HG02870 (cell line): ENCODE data around the gene PLCD4.

Experiments
- ATAC-seq: cut with Tn5 transposase; IDR thresholded peaks from one replicate; pipeline ENCODE4 v1.9.1; 2021; ENCODE audit warnings: mild to moderate bottlenecking, moderate library complexity; ENCODE audit not compliant: unreplicated experiment

Gene PLCD4

DNA sequence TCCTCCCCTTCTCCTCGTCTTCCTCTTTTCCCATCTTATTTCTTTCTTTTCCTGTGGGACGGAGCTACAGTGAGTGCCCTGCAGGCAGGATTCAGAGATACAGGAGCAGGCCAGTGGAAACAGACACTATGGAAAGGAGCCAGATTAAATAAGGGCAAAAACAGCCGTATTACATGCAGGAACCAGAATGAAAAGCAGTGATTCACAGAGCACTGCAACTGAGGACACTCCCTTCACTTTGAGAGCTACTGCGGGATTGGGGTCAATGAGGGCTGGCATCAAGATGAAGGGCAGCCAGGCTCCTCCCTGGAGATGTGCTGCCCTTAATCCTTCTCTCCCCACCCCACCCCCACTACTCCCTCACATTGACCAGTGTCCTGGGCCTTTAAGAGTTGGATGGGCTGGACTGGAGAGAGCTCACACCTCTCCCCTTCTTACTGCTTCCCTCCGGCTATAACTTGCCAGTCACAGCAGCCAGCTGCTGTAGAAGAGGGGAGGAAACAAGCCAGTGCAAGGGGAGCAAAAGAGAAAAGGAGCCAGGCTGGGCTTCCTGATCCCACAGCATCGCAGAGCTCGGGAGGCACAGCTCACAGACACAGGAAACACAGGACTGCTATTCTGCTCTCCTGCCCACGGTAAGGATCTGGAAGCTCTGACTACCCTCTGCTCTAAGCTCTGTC, at the start of gene PLCD4:
PLCD4 (plus strand) TSS at position 464 of the 680 bp plus-strand sequence. CDS start 7,841 bp downstream, outside the sequence.
- ATAC-seq: no peak

DNA sequence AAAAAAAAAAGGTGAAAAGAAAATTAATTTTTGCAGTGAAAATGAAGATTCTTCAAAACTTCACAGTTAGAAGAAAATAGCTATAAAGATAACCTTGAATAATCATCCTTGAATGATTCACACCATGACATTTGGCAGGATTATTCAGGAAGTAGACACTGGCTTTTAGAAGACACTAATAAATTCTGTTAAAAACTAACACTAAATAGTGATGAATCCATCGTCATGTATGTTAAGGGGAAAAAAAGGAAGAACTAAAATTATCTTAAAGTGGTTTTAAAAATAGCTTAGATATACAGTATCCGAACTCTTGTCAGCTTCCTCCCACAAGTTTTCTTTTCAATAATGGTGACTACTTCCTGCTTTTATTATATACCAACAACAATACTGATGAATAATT, 49.8 kb upstream of the PLCD4 start:
- no peak for ATAC-seq

DNA sequence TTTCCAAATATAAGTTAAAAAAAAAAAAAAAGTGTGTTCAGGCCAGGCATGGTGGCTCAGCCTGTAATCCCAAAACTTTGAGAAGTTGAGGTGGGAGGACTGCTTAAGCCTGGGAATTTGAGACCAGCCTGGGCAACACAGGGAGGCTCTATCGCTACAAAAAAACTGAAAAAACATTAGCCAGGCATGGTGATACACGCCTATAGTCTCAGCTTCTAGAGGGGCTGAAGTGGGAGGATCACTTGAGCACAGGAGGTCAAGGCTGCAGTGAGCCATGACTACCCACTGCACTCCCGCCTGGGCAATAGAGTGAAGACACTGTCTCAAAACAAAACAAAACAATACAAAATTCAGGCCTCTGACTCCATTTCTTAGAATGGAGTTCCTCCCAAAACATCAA, 48.7 kb upstream of the PLCD4 start:
- no peak for ATAC-seq

DNA sequence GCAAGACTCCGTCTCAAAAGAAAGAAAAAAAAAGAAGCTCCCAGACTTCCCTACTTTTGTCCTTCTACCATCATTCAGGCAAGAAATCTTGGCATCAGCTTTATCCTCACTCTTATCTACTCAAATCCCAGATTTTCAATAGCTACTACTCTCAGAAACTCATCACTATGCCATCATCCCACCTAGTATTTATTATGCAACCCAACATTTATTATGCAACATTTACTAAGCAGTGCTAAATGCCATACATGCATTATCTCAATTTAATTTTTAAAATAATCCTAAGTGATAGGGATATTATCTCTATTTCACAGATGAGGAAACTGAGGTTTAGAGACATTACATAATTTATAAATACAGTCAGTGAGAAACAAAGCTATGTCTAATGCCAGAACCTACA, 43.6 kb upstream of the PLCD4 start:
- no peak for ATAC-seq

DNA sequence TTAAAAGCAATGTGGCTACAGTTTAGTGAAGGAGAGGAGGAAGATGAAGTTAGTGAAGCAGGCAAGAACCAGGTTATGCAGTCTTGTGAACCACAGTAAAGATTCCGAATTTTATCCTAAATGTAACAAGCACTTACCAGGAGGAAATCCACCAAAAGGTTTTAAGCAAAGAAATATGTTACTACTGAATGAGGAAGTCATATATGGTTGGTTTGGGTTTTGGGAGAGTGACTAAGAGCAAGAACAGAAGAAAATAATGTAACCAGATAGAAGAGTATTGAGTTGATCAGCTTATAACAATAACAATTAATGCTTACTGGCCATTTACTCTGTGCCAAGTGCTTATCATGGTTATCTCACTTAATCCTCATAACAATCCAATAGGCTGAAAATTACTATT, 41.4 kb upstream of the PLCD4 start:
- no peak for ATAC-seq

DNA sequence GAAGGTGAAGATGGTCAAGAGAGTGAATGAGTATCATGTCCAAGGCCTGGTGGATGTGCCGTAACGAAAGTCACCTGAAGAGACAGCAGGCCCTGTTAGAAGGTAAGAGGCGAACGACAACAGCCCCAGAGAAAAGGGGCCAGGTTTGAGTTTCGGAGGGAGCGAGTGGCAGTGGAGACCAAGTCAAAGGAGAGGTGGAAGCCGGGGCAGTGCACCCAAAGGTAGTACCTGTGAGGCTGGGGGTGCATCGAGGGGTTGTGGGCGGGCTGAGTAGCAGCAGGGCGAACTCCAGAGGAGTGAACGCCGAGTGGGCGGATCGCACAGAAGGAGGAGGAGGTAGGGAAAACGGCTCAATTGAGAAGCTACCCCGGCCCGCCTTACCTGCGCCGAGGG, 39.9 kb upstream of the PLCD4 start:
- ATAC-seq: peak; percentile 38

DNA sequence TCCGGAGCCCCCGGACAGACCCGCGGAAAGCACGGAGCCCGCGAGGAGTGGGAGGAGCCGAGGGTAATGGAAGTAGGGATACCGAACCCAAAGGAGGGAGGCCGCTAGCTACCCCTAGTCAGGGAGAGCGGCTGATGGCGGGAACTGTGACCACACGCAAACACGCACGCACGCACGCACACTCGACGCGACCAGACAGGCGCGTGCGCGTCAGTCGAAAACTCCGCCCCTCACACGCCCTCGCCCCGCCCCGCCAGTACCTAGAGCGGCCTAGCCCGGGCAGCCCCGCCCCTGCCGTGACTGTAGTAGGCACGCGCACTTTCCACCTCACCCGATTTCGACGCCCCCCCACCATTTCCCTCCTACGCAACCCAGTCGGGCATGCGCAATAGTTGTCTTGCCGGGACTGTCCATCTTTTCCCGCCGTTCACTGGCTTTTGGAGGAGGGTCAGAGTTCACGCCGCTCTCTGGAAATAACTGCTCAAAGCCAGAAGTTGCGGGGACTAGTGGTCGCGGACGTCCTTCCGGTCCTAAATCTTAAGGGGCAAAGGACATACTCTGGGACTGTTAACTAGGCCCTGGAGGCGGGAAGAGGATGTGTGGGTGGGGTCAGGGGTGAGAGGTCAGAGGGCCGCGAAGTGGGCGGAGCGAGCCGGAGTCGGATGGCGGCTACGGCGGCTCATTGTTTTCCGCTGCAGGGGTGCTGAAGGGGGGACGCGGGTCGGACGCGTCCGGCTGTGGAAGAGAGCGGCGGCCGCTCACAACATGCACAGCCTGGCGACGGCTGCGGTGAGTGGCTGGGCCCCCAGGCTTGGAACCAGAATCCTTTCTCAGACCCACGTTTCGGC, 39.3 kb upstream of the PLCD4 start, which contains the start of the genes CNOT9 and USP37:
CNOT9 (plus strand) TSS at position 650 of the 848 bp plus-strand sequence; CDS start at position 766, 116 bp downstream.
USP37 (minus strand) TSS at position 162 of the 848 bp plus-strand sequence. CDS start 9,698 bp downstream, outside the sequence.
- ATAC-seq: peak; percentile 70

DNA sequence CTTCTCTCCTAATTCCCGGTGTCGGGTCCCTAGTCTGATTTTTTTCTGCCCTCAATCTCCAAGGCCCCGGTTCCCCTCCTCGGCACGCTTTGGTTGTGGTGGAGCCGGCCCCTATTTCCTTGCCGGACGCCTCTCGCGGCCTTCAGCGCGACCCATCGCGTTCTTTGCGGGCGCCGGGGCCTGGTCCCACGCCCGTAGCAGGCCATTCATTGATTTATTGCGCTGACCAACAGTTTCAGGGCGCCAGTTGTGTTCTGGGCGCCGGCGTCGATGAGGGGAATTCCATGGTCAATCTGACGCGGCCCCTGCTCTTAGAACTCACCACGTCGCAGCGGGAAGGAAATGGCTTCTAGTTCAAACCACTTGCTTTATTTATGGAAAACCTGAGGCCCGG, 38.7 kb upstream of the PLCD4 start:
- peak; percentile 22 for ATAC-seq

DNA sequence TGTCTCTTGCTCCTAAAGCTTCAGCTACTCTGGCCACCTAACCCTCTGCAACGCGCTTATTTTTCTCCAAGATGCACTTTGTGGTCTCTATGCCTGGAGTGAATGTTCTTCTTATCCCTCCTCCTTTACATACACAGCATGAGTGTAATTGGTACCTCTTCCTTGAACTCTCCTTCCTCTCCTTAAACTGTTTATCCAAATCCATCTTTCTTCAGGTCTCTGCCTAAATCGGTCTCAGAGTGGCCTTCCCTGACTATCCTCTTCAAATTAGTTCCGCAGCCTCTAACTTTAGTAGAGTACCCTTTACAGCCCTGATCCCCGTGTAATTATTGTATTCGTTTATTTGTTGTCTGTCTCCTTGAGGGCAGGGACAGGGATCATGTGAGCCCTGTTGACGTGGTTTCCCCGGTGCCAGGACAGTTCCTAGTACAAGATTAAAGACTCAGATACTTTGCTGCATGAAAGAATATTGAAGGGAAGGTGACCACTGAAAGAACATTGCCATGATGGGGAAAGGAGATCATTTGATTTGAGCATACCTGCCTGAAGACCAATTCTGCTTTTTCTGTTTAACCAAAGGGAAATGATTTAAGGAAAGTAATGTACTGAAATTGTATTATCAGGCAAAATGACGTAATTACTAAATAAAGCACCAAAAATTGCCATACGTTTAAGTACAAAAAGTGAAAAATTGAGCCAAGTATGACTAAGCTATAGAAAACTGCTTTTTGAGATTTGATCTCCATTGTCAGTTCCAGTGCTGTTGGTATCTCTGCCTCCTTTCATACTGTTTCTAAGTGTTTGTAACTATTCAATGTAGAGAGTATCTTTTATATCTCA, 37.8 kb upstream of the PLCD4 start:
- ATAC-seq: no peak

DNA sequence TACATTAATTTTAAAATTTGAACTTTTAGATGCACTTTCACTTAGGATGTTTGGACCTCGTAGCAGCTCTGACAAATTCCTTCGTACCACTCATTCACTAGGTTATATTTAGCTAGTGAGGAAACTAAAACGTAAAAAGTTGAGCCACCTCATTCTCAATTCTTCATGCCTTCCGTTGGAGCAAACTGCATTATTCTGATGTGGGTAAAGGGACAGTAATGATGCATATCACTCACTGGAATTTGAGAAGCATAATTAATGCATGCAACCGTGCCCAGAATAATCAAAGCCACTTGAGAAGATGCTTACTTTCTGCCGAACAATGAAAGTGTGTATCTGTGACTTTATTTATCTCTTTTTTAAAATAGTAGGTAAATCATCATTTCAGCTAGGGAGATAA, 36.8 kb upstream of the PLCD4 start:
- no peak for ATAC-seq

DNA sequence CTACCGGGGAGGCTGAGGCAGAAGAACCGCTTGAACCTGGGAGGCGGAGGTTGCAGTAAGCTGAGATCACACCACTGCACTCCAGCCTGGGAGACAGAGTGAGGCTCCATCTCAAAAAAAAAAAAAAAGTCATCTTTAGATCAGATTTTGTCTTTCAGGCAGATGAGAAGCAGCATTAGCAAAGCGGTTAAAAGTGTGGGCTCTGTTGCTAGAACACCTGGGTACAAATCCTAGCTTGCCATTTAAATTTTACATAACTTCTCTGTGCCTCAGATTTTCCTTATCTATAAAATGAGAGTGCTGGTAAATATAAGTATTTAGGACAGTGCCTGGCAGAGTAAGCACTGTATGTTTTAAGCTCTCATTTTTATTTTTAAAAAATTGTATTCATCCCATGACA, 30.8 kb upstream of the PLCD4 start:
- no peak for ATAC-seq

DNA sequence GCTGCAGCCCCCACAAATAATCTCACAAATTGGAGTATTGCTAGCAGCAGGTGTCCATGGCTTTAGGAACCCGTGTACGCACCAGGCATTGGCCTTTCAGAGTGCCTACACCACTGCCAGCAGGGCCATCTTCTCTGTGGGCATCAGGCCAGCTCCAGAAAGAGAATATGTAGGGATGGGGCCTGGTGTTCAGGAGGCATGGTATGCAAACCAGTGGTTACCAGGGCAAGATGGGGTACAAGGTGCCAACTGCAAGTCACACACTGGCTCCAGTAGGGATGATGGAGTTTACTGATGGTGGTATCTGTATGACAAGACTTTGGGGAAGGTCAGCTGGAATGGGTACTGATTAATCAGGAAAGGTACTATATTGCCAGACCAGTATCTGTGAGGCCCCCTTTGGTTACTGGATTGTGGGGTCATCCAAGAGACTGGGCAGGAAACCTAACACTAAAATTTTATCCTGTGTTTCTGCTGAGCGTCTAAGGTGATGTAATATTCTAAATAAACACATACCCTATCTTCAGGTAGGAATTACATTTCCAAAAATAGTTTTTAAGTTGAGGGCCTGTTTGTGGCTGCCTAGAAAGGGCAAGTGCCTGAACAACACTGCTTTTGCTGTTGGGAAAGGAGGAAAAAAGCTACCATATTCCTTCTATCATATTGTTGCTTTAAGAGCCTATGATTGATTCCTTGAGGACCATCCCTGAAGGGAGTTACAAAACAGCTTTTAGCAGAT, 30.0 kb upstream of the PLCD4 start:
- ATAC-seq: no peak

DNA sequence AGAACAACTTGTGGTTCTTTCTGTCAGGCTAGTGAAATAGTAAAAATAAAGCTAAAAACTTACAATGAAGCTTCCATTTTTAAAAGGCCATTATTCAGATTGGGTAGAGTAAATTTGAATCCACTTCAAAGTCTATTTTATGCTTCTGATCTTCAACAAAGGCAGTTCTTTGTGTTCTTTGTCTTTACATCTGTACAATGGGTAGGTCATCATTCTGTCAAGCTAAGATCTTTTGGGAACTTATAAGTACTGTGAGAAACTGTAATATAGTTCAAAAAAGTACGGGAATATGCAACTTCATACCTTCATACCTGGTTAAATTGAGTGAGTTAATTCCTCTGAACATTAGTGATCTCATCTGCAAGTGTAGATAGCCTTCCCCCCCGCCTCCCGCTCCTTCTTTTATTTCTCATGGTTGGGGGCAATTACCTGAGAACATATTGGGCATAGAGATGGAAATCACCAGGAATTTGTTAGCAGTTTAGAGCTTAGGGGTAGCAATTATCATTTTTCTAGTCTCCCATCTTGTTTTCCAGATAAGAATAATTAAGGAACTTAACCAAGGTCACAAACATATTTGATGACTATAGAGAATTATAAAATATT, 29.3 kb upstream of the PLCD4 start:
- ATAC-seq: no peak

DNA sequence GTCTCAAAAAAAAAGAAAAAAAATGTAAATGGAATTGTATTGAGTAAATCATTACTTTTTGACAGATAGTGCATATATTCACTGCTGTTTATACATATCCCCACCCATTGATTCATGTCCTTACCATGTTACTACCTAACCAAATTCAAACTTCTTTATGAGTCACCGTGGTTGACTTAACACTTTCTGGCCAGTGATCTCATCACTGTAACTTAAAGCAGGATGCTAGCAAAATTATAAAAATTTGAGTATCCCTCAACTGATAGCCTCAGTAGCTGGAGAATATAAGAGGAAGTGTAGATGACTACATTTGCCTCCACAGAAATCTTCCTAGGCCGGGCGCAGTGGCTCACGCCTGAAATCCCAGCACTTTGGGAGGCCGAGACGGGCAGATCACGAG, 25.6 kb upstream of the PLCD4 start:
- ATAC-seq: peak; percentile 95

DNA sequence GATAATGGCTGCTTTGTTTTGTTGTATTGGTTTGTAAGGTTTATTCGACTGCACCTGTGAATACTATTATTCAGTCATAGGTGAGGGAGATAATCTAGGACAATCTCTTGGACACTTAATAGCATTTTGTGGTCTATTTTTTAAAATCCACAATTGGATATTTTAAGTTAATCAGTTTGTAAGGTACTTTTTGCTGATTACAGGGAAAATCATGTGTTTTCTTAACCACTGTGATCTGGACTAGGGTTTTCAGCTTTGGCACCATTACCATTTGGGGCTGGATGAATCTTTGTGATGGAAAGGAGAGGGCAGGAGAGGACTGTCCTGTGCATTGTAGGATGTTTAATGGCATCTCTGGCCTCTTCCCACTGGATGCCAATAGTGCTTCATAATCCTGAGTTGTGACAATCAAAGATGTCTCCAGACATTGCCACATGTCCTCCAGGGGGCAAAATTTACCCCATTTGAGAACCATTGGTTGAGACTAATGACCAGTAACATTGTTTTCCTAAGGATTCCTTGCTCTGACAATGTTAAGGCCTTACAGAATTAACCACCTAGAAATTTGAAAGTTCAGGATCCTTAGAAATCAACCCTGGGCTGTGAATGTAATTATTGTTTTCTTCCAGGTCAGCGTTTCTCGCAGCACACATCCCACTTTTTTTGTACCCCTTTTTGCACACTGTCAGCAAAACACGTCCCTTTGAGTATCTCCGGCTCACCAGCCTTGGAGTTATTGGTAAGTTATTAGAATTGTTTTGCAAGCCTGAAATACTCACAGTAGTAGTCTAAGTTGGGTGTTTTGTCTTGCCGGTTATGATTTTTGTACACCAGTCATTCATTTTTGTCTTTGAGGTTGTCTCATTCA, 23.5 kb upstream of the PLCD4 start:
- no peak for ATAC-seq

DNA sequence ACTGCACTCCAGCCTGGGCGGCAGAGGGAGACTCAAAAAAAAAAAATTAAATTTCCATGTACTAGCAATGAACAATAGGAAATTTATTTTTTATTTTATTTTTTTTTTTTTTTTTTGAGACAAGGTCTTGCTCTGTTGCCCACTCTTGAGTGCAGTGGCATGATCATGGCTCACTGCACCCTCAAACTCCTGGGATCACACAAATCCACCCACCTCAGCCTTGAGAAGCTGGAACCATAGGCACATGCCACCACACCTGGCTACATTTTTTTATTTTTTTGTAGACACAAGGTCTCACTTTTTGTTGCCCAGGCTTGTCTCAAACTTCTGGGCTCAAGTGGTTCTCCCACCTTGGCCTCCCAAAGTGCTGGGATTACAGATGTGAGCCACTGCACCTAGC, 22.2 kb upstream of the PLCD4 start:
- ATAC-seq: no peak

DNA sequence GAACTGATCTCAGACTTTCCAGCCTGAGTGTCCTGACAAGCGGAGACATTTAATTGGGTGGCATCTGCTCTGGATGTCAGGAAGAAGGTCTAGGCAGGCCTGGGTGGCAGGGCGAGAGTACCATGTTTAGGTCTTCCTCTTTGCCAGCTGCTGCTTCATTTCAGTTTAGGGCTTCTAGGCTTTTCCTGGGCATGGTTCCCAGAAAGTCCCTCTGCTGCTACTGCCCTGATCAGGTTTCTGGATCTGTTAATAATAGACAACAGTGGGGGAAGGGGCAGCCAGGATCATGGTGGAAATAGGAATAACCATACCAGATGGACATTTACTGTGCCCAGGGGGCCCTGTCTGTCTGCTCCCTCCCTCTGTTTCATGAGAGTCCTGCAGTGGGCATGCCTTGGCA, 2.3 kb upstream of the PLCD4 start:
- ATAC-seq: no peak

DNA sequence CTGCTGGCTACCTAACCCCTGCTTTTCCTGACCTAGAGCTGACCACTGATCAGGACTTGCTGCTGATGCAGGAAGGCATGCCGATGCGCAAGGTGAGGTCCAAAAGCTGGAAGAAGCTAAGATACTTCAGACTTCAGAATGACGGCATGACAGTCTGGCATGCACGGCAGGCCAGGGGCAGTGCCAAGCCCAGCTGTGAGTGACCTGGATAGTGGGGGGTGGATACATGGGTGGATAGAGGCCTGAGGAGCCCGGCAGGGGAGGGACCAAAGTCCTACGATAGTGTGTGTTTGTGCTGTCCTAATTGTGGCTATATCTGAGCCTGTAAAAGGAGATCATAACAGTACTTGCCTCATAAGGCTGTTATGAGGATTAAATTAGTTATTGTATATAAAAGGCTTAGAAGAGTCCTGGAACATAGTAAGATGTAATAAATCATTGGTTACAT, 8.2 kb downstream of the PLCD4 start:
- ATAC-seq: no peak
